Limb (tissue), 2 donors: Measurements from ENCODE around the gene HAGHL.
A peak's percentile ranks its signal among the peaks of the same experiment; 100 is the strongest.

ENCODE experiments used
- DNase-seq, 2 donors: peaks; one replicate each; pipeline ENCODE4 v3.0.0-alpha.2; 2016; ENCODE audit errors: extremely low spot score in 2 of 2

HAGHL gene, protein sequence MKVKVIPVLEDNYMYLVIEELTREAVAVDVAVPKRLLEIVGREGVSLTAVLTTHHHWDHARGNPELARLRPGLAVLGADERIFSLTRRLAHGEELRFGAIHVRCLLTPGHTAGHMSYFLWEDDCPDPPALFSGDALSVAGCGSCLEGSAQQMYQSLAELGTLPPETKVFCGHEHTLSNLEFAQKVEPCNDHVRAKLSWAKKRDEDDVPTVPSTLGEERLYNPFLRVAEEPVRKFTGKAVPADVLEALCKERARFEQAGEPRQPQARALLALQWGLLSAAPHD

DNA sequence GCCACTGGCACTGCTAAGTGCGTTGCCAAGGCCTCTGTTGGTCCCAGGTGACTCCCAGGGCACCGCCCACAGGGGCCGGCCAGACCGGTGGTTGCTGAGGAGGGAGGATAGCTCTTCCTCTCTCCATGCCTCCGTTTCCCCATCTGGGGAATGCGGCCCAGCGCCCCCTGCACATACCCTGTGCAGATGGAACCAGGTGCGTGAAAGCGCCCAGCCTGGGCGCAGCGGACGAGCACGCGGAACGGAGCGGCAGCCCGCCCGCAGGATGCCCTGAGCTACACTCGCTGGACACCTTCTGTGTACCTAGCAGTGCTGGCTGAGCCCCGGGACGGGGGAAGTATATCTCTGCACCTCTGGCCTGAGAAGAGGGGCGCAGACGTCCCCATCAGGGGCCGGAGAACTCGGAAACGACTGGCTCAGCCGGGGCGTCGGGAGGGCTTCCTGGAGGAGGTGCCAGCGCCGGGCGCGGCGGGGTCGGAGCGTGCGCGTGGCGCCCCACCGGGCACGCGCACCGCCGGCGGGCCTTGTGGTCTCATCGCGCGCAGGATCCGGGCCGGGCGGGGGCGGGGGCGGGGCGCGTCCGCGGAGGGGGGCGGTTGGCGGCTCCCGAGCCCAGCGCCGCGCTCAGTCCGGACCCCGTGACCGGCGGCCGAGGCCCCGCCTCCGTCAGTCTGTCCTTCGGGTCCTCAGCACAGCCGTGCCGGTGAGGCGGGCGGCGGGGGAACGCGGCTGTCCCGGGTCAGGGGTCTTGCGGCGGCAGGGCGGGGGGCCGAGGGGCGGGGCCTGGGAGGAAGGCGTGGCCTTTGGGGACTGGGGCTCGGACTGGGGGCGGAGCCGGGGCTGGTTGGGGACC is at the start of gene HAGHL, which contains the start of gene CCDC78:
Gene HAGHL (plus strand): TSS at position 669 of the 853 bp plus-strand sequence. CDS start 404 bp downstream, outside the sequence.
Gene CCDC78 (minus strand): TSS at position 6 of the 853 bp plus-strand sequence. CDS start 76 bp downstream, outside the sequence.
- DNase-seq: peak in 1 of 2 donors; percentile 81

DNA sequence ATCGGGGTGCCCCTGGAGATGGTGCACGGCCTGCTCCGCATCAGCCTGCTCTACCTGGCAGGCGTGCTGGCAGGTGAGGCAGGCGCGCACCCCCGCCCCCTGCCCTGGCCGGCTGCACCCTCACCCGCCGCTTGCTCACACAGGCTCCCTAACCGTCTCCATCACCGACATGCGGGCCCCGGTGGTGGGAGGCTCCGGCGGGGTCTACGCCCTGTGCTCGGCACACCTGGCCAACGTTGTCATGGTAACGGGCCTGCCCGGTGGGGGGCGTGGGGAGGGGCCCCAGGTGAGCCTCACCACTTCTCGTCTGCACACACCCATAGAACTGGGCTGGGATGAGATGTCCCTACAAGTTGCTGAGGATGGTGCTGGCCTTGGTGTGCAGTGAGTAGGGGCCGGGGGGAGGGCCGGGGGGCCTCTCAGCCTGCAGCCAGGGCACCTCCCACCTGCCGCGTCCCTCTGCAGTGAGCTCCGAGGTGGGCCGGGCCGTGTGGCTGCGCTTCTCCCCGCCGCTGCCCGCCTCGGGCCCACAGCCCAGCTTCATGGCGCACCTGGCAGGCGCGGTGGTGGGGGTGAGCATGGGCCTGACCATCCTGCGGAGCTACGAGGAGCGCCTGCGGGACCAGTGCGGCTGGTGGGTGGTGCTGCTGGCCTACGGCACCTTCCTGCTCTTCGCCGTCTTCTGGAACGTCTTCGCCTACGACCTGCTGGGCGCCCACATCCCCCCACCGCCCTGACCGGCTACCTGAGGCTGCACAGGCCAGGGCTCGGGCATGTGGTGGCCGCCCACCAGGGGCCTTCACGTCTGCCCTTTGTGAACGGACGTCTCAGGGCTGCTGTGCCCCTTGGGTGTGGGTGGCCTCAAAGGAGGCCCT is 49.4 kb upstream of the HAGHL start:
- no peak for DNase-seq

DNA sequence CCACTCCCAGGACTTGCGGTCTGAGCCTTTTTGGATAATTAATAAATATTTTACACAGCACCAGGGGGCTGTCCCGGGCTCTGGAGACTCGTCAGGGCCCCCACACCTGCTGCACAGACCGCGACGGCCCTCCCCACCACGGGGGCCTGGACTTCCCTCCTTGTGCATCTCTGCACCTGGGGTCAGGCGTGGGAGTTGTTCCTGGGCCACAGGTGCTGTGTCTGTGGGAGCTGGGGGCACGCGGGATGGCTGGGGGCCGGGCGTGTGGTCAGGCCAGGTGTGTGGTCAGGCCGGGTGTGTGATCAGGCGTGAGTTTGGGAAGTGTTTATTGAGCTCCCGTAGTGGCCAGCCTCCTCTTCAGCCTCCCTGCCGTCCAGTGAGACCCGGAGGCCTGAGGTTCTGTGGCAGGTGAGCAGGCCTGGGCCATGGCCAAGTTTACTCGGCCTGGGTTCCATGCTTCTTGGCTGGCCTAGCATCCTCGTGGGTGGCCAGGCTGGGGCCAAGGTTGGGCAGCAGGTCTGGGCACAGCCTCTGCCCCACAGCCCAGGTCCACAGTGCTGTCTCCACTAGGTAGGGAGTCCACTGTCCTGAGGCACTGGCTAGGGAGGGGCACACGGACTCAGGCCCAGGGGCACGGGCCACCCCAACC is 48.6 kb upstream of the HAGHL start:
- no peak for DNase-seq

DNA sequence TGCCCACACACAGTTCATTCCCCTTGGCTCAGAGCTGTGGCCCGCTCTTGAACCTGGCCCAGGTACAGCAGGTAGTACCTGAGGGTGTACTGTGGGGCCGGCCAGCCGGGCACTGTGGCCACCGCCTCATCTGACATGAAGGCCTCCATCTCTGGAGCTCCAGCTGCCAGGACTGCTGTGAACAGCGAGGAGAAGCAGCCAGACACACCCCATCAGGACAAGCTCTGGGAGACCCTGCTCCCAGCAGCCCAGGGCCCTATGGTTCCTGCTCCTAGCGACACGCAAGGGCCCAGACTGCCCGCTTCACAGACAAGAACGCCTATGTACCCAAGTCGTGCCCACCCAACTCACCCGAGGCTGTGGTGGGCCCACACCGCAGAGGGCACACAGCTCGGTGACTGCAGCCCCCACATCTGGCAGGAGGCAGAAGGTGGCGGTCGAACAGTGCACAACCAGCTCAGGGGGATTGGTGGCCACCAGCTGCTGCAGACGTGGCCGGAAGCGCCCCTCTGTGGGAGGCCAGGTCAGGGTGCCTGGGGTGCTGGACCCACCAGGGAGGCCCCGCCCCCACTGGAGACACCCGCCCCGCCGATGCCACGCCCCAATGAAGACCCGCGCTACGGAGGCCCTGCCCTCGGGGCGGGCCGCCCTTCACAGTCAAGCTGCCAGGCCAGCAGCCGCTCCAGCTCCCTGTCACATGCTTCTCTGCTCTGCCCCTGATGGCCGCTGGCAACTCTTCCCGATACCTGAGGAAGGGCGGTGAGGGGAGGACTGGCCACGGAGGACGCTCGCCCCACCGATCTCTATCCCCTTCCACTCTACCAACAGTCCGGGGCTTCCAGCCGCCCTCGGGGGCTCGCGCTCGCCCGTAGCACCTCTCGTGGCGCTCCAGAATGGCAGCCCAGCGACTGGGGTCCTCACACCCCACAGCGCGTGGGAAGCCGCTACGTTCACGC is 47.8 kb upstream of the HAGHL start:
- peak in 1 of 2 donors; percentile 63 for DNase-seq

GRCh38 chr16:679814-680624 is 46.9 kb upstream of the HAGHL start, which contains the start of gene STUB1:
TSS of gene STUB1 (plus strand) at chr16:680410. CDS start at chr16:680526, 116 bp downstream.
- DNase-seq: peak; percentile 86 to 95

- DNase-seq: no peak
Observed at GRCh38 chr16:680625-680945, 46.3 kb upstream of the HAGHL start.

DNA sequence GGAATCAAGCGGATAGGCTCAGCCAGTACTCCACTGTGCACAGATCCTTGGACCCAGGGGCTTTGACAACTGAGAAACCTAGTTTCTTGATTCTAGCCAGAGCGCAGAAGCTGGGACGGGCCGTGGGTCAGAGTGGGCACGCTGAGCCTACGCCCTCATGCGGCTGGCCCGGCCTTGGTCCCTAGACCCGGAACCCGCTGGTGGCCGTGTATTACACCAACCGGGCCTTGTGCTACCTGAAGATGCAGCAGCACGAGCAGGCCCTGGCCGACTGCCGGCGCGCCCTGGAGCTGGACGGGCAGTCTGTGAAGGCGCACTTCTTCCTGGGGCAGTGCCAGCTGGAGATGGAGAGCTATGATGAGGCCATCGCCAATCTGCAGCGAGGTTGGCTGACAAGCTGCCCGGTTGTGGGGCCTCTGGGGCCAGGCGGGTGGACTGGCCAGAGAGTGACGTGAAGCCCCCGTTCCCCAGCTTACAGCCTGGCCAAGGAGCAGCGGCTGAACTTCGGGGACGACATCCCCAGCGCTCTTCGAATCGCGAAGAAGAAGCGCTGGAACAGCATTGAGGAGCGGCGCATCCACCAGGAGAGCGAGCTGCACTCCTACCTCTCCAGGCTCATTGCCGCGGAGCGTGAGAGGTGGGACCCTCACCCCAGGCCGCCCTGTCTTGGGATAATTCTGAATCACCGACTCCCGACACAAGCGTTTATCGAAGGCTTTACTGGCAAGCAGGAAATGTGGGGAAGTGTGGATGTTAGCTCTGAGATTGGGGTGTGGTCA is 45.8 kb upstream of the HAGHL start:
- DNase-seq: no peak

DNA sequence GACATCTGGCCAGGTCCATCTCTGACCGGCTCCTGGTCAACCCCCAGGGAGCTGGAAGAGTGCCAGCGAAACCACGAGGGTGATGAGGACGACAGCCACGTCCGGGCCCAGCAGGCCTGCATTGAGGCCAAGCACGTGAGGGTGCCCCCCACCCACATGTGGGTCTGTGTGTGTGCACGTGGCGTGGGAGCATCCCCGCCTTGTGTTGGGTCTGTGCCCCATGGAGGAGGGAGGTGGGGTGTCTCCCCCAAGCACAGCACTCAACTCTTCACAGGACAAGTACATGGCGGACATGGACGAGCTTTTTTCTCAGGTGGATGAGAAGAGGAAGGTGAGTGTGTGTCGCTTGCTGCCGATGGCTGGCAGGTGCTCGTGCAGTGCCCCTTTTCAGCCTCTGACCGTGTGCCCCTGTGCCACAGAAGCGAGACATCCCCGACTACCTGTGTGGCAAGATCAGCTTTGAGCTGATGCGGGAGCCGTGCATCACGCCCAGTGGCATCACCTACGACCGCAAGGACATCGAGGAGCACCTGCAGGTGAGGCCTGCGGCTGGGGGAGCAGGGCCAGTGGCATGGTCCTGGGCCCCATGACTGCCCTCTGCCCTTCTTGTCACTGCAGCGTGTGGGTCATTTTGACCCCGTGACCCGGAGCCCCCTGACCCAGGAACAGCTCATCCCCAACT is 45.0 kb upstream of the HAGHL start:
- DNase-seq: no peak

- DNase-seq: no peak
Observed at GRCh38 chr16:682493-683395, 44.2 kb upstream of the HAGHL start.

DNA sequence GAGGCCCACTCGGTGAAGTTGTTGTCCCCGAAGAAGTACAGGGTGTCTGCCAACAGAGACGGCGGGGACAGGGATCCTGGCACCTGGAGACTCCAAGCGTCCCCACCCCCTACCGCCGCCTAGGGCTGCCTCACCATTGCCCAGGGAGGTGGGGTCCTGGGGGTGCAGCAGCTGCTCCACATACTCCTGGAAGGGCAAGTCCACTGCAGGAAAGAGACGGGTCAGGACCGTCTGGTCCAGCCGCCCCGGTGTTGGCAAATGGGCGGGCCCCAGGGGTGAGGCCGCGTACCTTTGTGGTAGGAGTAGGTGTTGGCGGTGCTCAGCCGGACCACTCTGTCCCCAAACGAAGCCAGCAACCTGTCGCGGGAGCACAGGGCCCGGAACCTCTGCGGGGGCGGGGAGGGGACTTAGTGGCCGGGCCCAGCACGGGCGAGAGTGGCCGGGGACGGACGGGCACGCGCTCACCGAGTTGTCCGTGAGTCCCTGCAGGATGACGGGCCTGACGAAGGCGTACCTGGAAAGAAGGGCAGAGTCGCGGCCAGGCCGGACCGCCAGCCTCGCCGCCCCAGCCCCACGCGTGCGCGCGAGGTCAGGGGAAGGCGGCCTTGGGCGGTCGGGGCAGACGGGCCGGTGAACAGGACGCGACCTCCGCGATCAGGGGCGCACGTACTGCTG is 43.4 kb upstream of the HAGHL start:
- DNase-seq: no peak

GRCh38 chr16:684071-684794 is 42.7 kb upstream of the HAGHL start, which contains the start of gene JMJD8:
TSS of gene JMJD8 (minus strand) at chr16:684334. CDS start at chr16:684319, 15 bp downstream.
- peak; percentile 95 to 97 for DNase-seq

GRCh38 chr16:684961-685696 is 41.8 kb upstream of the HAGHL start:
- DNase-seq: no peak

DNA sequence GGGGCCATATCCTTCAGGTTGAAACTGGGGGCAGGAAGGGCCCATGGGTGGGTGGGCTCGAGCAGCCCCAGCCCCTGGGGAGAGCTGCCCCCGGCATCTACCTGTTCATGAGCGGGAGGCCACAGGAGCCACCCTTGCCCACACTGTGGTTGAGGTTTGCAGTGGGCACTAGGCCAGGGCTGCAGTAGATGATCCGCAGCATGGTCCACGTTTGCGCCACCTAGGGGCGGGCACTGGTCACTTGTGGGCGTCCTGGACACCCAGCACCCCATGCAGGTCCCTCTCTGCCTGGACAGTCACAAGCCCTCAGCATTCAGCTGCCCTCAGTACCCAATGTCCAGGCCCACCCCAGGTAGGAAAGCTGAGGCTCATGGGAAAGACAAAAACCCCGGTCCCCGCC is 40.9 kb upstream of the HAGHL start:
- DNase-seq: no peak

- no peak for DNase-seq
Observed at GRCh38 chr16:686459-687260, 40.2 kb upstream of the HAGHL start.
